ENCODE data around the gene PRKCE. TPM values are rescaled to one million over a fixed set of nuclear protein-coding genes. Genes with fewer than 3 reads are reported as not detected.

PRKCE gene
- total and polyA plus RNA-seq, 2 donors (not counting 1 experiment from before 2014, with no cell fraction given), result 23.6 to 271 TPM

- intact Hi-C loops (cut with micrococcal nuclease), result no loop called here
- no peak overlapping the region for H3K4me3 Mint-ChIP-seq
- H3K27ac ChIP-seq (ENCODE audit: low read length in 2 of 2), result no peak overlapping the region
- no peaks in the 10 kb centered on the region for H3K4me1 ChIP-seq (ENCODE audit: control insufficient read depth in 2 of 2, insufficient read depth in 2 of 2, low read length in 2 of 2)
- TF ChIP-seq EZH2 (IDR thresholded peaks at IDR 0.05; ENCODE audit: borderline replicate concordance, insufficient read depth, low read depth, low read length, poor library complexity, severe bottlenecking), result no peak
- TF ChIP-seq, protein P1, sequence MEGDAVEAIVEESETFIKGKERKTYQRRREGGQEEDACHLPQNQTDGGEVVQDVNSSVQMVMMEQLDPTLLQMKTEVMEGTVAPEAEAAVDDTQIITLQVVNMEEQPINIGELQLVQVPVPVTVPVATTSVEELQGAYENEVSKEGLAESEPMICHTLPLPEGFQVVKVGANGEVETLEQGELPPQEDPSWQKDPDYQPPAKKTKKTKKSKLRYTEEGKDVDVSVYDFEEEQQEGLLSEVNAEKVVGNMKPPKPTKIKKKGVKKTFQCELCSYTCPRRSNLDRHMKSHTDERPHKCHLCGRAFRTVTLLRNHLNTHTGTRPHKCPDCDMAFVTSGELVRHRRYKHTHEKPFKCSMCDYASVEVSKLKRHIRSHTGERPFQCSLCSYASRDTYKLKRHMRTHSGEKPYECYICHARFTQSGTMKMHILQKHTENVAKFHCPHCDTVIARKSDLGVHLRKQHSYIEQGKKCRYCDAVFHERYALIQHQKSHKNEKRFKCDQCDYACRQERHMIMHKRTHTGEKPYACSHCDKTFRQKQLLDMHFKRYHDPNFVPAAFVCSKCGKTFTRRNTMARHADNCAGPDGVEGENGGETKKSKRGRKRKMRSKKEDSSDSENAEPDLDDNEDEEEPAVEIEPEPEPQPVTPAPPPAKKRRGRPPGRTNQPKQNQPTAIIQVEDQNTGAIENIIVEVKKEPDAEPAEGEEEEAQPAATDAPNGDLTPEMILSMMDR (IDR thresholded peaks at IDR 0.05), result no peak
- H3K36me3 ChIP-seq (replicated peaks in 1 of 2; ENCODE audit: control extremely low read depth in 1 of 2, control insufficient read depth in 1 of 2, extremely low read depth in 1 of 2, insufficient read depth in 2 of 2, low read length in 1 of 2), result peaks cover 4 to 61% of the 10 kb centered on the region in 2 experiments
- ATAC-seq (ENCODE audit: low read depth), result no peak
- no peak overlapping the region for H2AFZ ChIP-seq (ENCODE audit: insufficient read depth, low read depth, low read length, poor library complexity, severe bottlenecking)
- WGBS (ENCODE audit: insufficient coverage), result no CpG with 5 or more reads among the region's 3 CpGs
- H4K20me1 ChIP-seq (ENCODE audit: control insufficient read depth, insufficient read depth, low read length, poor library complexity, severe bottlenecking), result peaks cover 4% of the 10 kb centered on the region
- no peaks in the 10 kb centered on the region for H3K9me3 ChIP-seq (ENCODE audit: control extremely low read depth in 1 of 3, control insufficient read depth in 2 of 3, insufficient read depth in 1 of 3, low read length in 2 of 3)
- no peak overlapping the region for H3K9ac ChIP-seq (ENCODE audit: low read length)
- H3K79me2 ChIP-seq (ENCODE audit: control insufficient read depth, insufficient read depth, low read length), result no peaks in the 10 kb centered on the region
- no peak overlapping the region for H3K4me2 ChIP-seq (replicated peaks; ENCODE audit: low read depth, low read length, poor library complexity, severe bottlenecking)
- H3K27me3 Mint-ChIP-seq, result no peaks in the 10 kb centered on the region
- CTCF ChIA-PET, result no interaction called here
- H3K27me3 ChIP-seq (replicated peaks in 1 of 4; ENCODE audit: control extremely low read depth in 1 of 4, control insufficient read depth in 3 of 4, insufficient read depth in 4 of 4, low read length in 3 of 4), result no peaks in the 10 kb centered on the region
- no peak overlapping the region for H3K4me3 ChIP-seq (ENCODE audit: control extremely low read depth in 1 of 5, extremely low read depth in 1 of 5, insufficient read depth in 1 of 5, low read depth in 2 of 5, low read length in 4 of 5)
- no peak for DNase-seq
- POLR2A ChIA-PET, result no interaction called here
- no peaks in the 10 kb centered on the region for H3K4me1 Mint-ChIP-seq
- H3K27ac Mint-ChIP-seq, result no peak overlapping the region
- H3K9me3 Mint-ChIP-seq (ENCODE audit: insufficient read depth), result no peaks in the 10 kb centered on the region
These were observed 439.5 kb downstream of the PRKCE start for GRCh38 chr2:46091004-46091403.

GRCh38 chr2:46091961-46092667, 440.6 kb downstream of the PRKCE start:
- H3K4me3 Mint-ChIP-seq, result no peak overlapping the region
- no peak overlapping the region for H3K27ac Mint-ChIP-seq
- TF ChIP-seq, protein P1 (IDR thresholded peaks at IDR 0.05), result no peak
- no peak for TF ChIP-seq EZH2 (IDR thresholded peaks at IDR 0.05; ENCODE audit: borderline replicate concordance, insufficient read depth, low read depth, low read length, poor library complexity, severe bottlenecking)
- H3K27me3 Mint-ChIP-seq, result no peaks in the 10 kb centered on the region
- H3K36me3 ChIP-seq (replicated peaks in 1 of 2; ENCODE audit: control extremely low read depth in 1 of 2, control insufficient read depth in 1 of 2, extremely low read depth in 1 of 2, insufficient read depth in 2 of 2, low read length in 1 of 2), result peaks cover 5 to 50% of the 10 kb centered on the region in 2 experiments
- H3K9me3 Mint-ChIP-seq (ENCODE audit: insufficient read depth), result no peaks in the 10 kb centered on the region
- WGBS (ENCODE audit: insufficient coverage), result 94% methylated on average over 2 of the region's 6 CpGs
- no peak overlapping the region for H3K27ac ChIP-seq (ENCODE audit: low read length in 2 of 2)
- intact Hi-C loops (cut with micrococcal nuclease), result no loop called here
- ATAC-seq (ENCODE audit: low read depth), result no peak
- H3K4me2 ChIP-seq (replicated peaks; ENCODE audit: low read depth, low read length, poor library complexity, severe bottlenecking), result no peak overlapping the region
- peaks cover 4% of the 10 kb centered on the region for H4K20me1 ChIP-seq (ENCODE audit: control insufficient read depth, insufficient read depth, low read length, poor library complexity, severe bottlenecking)
- H3K9me3 ChIP-seq (ENCODE audit: control extremely low read depth in 1 of 3, control insufficient read depth in 2 of 3, insufficient read depth in 1 of 3, low read length in 2 of 3), result no peaks in the 10 kb centered on the region
- ChIA-PET CTCF (no interaction called here), POLR2A (no interaction called here)
- no peaks in the 10 kb centered on the region for H3K4me1 ChIP-seq (ENCODE audit: control insufficient read depth in 2 of 2, insufficient read depth in 2 of 2, low read length in 2 of 2)
- H3K27me3 ChIP-seq (replicated peaks in 1 of 4; ENCODE audit: control extremely low read depth in 1 of 4, control insufficient read depth in 3 of 4, insufficient read depth in 4 of 4, low read length in 3 of 4), result no peaks in the 10 kb centered on the region
- H3K4me1 Mint-ChIP-seq, result no peaks in the 10 kb centered on the region
- H3K9ac ChIP-seq (ENCODE audit: low read length), result no peak overlapping the region
- no peak for DNase-seq
- H3K4me3 ChIP-seq (ENCODE audit: control extremely low read depth in 1 of 5, extremely low read depth in 1 of 5, insufficient read depth in 1 of 5, low read depth in 2 of 5, low read length in 4 of 5), result no peak overlapping the region
- no peak overlapping the region for H2AFZ ChIP-seq (ENCODE audit: insufficient read depth, low read depth, low read length, poor library complexity, severe bottlenecking)
- H3K79me2 ChIP-seq (ENCODE audit: control insufficient read depth, insufficient read depth, low read length), result no peaks in the 10 kb centered on the region
